Measurements from ENCODE around the gene PCCB. TPM values are rescaled to one million over a fixed set of nuclear protein-coding genes. Genes with fewer than 3 reads are reported as not detected.

PCCB gene
- total and polyA plus RNA-seq, 11 donors = 33.9 to 154 (median 91.4) TPM

GRCh38 chr3:136247436-136247835 lies 2.7 kb upstream of the PCCB start:
- TF ChIP-seq CTCF (IDR thresholded peaks at IDR 0.05) (no peak), POLR2A (IDR thresholded peaks at IDR 0.05) (no peak)
- ATAC-seq (no peak), DNase-seq (no peak)
- 44 to 71% (median 62%) methylated on average over 1 of the region's 1 CpG for WGBS, 4 donors
- Histone ChIP-seq H3K4me1 (peaks cover 0 to 21% (median 12%) of the 10 kb centered on the region in 12 donors), H3K36me3 (no peaks in the 10 kb centered on the region), H3K27me3 (no peaks in the 10 kb centered on the region), H3K27ac (no peak overlapping the region), H3K9me3 (no peaks in the 10 kb centered on the region), H3K4me3 (no peak overlapping the region)
- intact Hi-C loops (cut with DNase I) = loop anchor here in 2 of 10 donors (5.0 kb wide), 1 partner anchor 50 kb away; the partner anchor contains the start of gene MSL2 (in 2 of the 2)

GRCh38 chr3:136247855-136248590 lies 2.1 kb upstream of the PCCB start:
- intact Hi-C loops (cut with DNase I) = loop anchor here in 3 of 10 donors (2.0 to 5.0 kb wide), 2 partner anchors 49 to 51 kb away; partner anchors contain the start of gene MSL2 (in 2 of the 3)
- 89 to 94% (median 91%) methylated on average over 4 of the region's 4 CpGs for WGBS, 4 donors
- H3K27ac ChIP-seq = no peak overlapping the region

GRCh38 chr3:136249091-136249490 lies 1.0 kb upstream of the PCCB start:
- Histone ChIP-seq H3K4me1 (peaks cover 0 to 21% (median 12%) of the 10 kb centered on the region in 12 donors), H3K36me3 (no peaks in the 10 kb centered on the region), H3K9me3 (no peaks in the 10 kb centered on the region), H3K27ac (no peak overlapping the region), H3K27me3 (no peaks in the 10 kb centered on the region), H3K4me3 (no peak overlapping the region)
- DNase-seq (no peak), ATAC-seq (no peak)
- 96 to 100% (median 98%) methylated on average over 3 of the region's 3 CpGs for WGBS, 4 donors
- TF ChIP-seq POLR2A (IDR thresholded peaks at IDR 0.05) (no peak), CTCF (IDR thresholded peaks at IDR 0.05) (no peak)
- intact Hi-C loops (cut with DNase I) = loop anchor here in 3 of 10 donors (2.0 to 5.0 kb wide), 2 partner anchors 50 to 52 kb away; partner anchors contain the start of gene MSL2 (in 2 of the 3)

More at GRCh38 chr3:136247855-136248590, 2.1 kb upstream of the PCCB start:
- peaks cover 0 to 21% (median 12%) of the 10 kb centered on the region in 12 donors for H3K4me1 ChIP-seq
- ATAC-seq (no peak), DNase-seq (no peak)
- H3K27me3 ChIP-seq = no peaks in the 10 kb centered on the region
- no peak overlapping the region for H3K4me3 ChIP-seq
- TF ChIP-seq POLR2A (IDR thresholded peaks at IDR 0.05) (no peak), CTCF (IDR thresholded peaks at IDR 0.05) (no peak)
- no peaks in the 10 kb centered on the region for H3K36me3 ChIP-seq
- H3K9me3 ChIP-seq = no peaks in the 10 kb centered on the region

- DNase-seq (no peak), ATAC-seq (no peak)
- Histone ChIP-seq H3K4me1 (peaks cover 0 to 21% (median 12%) of the 10 kb centered on the region in 12 donors), H3K27ac (peak overlapping the region in 11 of 12 donors; percentile 80 to 98 (median 94)), H3K27me3 (no peaks in the 10 kb centered on the region), H3K9me3 (no peaks in the 10 kb centered on the region), H3K36me3 (no peaks in the 10 kb centered on the region), H3K4me3 (peak overlapping the region; percentile 35 to 94 (median 73))
- TF ChIP-seq CTCF (IDR thresholded peaks at IDR 0.05) = no peak
- TF ChIP-seq POLR2A (IDR thresholded peaks at IDR 0.05) = no peak
- 84 to 91% (median 85%) methylated on average over 6 of the region's 6 CpGs for WGBS, 4 donors
- intact Hi-C loops (cut with DNase I) = loop anchor here in 3 of 10 donors (2.0 to 5.0 kb wide), 2 partner anchors 51 to 52 kb away; partner anchors contain the start of gene MSL2 (in 2 of the 3)
Observed at GRCh38 chr3:136249593-136249992, 547 bp upstream of the PCCB start.
